OCI-LY1 (cell line): ENCODE measurements around the gene ATP8A2.

Experiments used
- EZH2 ChIP-seq: fragments of 200-600 bp; sonication (generic), shearing (Covaris generic); IDR thresholded peaks from 2 replicates; pipeline ENCODE4 v1.8.0; 2017; ENCODE audit warnings: borderline replicate concordance, mixed run types, mild to moderate bottlenecking, antibody characterized with exemption, low read length, moderate library complexity, mixed read lengths
- TF ChIP-seq, protein P1 (sequence below): fragments of 200-600 bp; sonication (generic), shearing (Covaris generic); IDR thresholded peaks from 2 replicates; pipeline ENCODE4 v1.5.1; 2017; ENCODE audit warnings: mild to moderate bottlenecking, antibody characterized with exemption, low read length, moderate library complexity, mixed read lengths

DNA sequence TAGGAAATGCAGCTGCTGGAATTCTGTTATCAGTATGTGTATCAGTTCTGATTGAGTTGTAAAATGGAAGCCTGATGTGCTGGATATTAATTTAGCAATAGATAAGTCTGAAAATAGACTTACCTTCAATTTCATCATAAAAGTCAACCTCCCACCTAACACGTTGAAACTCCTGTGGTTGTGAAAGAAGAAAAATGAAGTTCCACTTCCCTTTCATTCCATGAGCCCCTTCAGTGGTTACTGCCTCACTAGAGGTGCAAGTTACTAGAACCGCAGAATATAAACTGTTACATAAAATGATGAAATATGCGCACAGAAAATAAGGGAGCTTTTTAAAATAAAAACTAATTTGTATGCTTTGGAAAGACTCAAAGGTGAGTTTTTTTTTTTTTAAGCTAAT is 430.8 kb downstream of the ATP8A2 start:
- TF ChIP-seq, protein P1, sequence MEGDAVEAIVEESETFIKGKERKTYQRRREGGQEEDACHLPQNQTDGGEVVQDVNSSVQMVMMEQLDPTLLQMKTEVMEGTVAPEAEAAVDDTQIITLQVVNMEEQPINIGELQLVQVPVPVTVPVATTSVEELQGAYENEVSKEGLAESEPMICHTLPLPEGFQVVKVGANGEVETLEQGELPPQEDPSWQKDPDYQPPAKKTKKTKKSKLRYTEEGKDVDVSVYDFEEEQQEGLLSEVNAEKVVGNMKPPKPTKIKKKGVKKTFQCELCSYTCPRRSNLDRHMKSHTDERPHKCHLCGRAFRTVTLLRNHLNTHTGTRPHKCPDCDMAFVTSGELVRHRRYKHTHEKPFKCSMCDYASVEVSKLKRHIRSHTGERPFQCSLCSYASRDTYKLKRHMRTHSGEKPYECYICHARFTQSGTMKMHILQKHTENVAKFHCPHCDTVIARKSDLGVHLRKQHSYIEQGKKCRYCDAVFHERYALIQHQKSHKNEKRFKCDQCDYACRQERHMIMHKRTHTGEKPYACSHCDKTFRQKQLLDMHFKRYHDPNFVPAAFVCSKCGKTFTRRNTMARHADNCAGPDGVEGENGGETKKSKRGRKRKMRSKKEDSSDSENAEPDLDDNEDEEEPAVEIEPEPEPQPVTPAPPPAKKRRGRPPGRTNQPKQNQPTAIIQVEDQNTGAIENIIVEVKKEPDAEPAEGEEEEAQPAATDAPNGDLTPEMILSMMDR: no peak
- no peak for TF ChIP-seq EZH2
